A549 (cell line): Measurements from ENCODE around the gene CABYR.

Experiments
- NFE2L2 ChIP-seq: fragments of 150-350 bp; conservative IDR thresholded peaks from 2 replicates; pipeline ENCODE4 v1.6.1; 2014; ENCODE audit warnings: low read length
- POLR2A ChIP-seq: IDR thresholded peaks from 2 replicates; pipeline ENCODE4 v1.6.1; 2012; ENCODE audit warnings: mild to moderate bottlenecking, low read length
- TF ChIP-seq, protein P1 (sequence below): fragments of >200 bp; sonication (Bioruptor Twin); formaldehyde crosslinking; IDR thresholded peaks from 3 replicates; pipeline ENCODE4 v1.5.1; 2016

DNA sequence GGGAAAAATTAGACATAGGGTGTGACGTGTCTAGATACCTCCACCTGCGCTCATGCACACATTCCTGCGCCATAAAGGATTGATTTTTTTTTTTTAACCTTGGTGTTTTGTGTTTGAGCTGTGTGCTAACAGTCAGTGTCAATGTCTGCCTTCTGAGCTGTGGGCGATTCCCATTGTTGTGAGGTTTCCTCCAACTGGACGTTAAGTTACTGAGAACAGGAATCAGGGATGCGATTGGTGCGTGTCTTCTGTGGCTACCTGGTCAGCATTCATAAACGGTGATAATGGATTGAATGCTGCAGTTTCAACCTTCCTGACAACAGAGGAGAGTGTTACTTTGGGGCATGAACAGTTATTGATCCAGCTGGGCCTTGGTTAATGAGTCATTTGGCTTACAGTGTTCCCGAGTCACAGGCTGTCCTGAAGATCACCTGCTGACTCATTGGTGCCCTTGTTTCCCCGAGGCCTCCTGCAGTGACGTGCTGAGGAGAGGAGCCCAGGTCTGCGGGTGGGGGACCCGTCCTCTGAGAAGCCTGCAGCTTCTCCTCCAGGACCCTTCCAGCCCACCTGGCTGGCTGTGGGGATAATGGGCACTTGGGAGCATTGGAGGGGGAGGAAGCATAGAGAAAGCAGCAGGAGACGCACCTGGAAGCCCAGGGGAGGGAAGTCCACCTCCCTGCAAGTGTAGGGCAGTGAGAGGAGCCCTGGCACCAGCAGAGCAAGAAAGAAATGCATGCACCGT is 25.8 kb upstream of the CABYR start:
- TF ChIP-seq NFE2L2, result no peak
- TF ChIP-seq, protein P1, sequence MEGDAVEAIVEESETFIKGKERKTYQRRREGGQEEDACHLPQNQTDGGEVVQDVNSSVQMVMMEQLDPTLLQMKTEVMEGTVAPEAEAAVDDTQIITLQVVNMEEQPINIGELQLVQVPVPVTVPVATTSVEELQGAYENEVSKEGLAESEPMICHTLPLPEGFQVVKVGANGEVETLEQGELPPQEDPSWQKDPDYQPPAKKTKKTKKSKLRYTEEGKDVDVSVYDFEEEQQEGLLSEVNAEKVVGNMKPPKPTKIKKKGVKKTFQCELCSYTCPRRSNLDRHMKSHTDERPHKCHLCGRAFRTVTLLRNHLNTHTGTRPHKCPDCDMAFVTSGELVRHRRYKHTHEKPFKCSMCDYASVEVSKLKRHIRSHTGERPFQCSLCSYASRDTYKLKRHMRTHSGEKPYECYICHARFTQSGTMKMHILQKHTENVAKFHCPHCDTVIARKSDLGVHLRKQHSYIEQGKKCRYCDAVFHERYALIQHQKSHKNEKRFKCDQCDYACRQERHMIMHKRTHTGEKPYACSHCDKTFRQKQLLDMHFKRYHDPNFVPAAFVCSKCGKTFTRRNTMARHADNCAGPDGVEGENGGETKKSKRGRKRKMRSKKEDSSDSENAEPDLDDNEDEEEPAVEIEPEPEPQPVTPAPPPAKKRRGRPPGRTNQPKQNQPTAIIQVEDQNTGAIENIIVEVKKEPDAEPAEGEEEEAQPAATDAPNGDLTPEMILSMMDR, result no peak
- TF ChIP-seq POLR2A, result no peak
